KMS-11 (cell line): Measurements from ENCODE around the gene MYO3B.

Source experiments
- H2AFZ ChIP-seq: fragments of 200-600 bp; sonication (generic); 2 replicates; pipeline ENCODE4 v1.6.1; 2016; ENCODE audit warnings: antibody characterized with exemption, mixed run types, low read depth
- H3K27ac ChIP-seq: fragments of 200-600 bp; sonication (generic); 2 replicates; pipeline ENCODE4 v1.6.1; 2016; ENCODE audit warnings: mild to moderate bottlenecking, mixed run types
- H3K27me3 ChIP-seq: fragments of 200-600 bp; sonication (generic); 2 replicates; pipeline ENCODE4 v1.6.1; 2017; ENCODE audit warnings: mild to moderate bottlenecking, low read depth, mixed run types, moderate library complexity; ENCODE audit not compliant: insufficient read depth
- H3K36me3 ChIP-seq: fragments of 200-600 bp; sonication (generic); 2 replicates; pipeline ENCODE4 v1.6.1; 2017; ENCODE audit warnings: mild to moderate bottlenecking, mixed run types; ENCODE audit not compliant: insufficient read depth
- H3K4me1 ChIP-seq: fragments of 200-600 bp; sonication (generic); 2 replicates; pipeline ENCODE4 v1.6.1; 2016; ENCODE audit warnings: mild to moderate bottlenecking, low read depth, mixed run types; ENCODE audit not compliant: poor library complexity, severe bottlenecking
- H3K4me2 ChIP-seq: fragments of 200-600 bp; sonication (generic); 2 replicates; pipeline ENCODE4 v1.7.0; 2016; ENCODE audit warnings: mild to moderate bottlenecking, mixed run types
- H3K4me3 ChIP-seq: fragments of 200-600 bp; sonication (generic); IDR thresholded peaks from 2 replicates; pipeline ENCODE4 v1.6.1; 2017; ENCODE audit warnings: low read depth, low read length, mixed read lengths; ENCODE audit not compliant: insufficient read depth
- H3K79me2 ChIP-seq: fragments of 200-600 bp; sonication (generic); 2 replicates; pipeline ENCODE4 v1.6.1; 2016; ENCODE audit warnings: low read depth, mixed run types; ENCODE audit not compliant: insufficient read depth
- H3K9ac ChIP-seq: fragments of 200-600 bp; sonication (generic); 2 replicates; pipeline ENCODE4 v1.6.1; 2016; ENCODE audit warnings: mild to moderate bottlenecking, mixed run types
- H4K20me1 ChIP-seq: fragments of 200-600 bp; sonication (generic); 2 replicates; pipeline ENCODE4 v1.6.1; 2016; ENCODE audit warnings: mild to moderate bottlenecking, mixed run types; ENCODE audit not compliant: insufficient read depth
- TF ChIP-seq, protein P1 (sequence below): fragments of 200-600 bp; sonication (generic); conservative IDR thresholded peaks from 2 replicates; pipeline ENCODE4 v1.6.1; 2017; ENCODE audit warnings: low read depth, mild to moderate bottlenecking, antibody characterized with exemption, low read length, moderate library complexity, mixed read lengths

MYO3B gene

GRCh38 chr2:170252414-170252813, 74.5 kb downstream of the MYO3B start:
- Histone ChIP-seq H2AFZ (no peak overlapping the region), H3K4me3 (no peak overlapping the region), H3K27me3 (no peaks in the 10 kb centered on the region), H4K20me1 (no peaks in the 10 kb centered on the region), H3K27ac (no peak overlapping the region), H3K79me2 (no peaks in the 10 kb centered on the region), H3K36me3 (no peaks in the 10 kb centered on the region), H3K4me2 (no peak overlapping the region), H3K4me1 (no peaks in the 10 kb centered on the region), H3K9ac (no peak overlapping the region)
- TF ChIP-seq, protein P1, sequence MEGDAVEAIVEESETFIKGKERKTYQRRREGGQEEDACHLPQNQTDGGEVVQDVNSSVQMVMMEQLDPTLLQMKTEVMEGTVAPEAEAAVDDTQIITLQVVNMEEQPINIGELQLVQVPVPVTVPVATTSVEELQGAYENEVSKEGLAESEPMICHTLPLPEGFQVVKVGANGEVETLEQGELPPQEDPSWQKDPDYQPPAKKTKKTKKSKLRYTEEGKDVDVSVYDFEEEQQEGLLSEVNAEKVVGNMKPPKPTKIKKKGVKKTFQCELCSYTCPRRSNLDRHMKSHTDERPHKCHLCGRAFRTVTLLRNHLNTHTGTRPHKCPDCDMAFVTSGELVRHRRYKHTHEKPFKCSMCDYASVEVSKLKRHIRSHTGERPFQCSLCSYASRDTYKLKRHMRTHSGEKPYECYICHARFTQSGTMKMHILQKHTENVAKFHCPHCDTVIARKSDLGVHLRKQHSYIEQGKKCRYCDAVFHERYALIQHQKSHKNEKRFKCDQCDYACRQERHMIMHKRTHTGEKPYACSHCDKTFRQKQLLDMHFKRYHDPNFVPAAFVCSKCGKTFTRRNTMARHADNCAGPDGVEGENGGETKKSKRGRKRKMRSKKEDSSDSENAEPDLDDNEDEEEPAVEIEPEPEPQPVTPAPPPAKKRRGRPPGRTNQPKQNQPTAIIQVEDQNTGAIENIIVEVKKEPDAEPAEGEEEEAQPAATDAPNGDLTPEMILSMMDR, result no peak

DNA sequence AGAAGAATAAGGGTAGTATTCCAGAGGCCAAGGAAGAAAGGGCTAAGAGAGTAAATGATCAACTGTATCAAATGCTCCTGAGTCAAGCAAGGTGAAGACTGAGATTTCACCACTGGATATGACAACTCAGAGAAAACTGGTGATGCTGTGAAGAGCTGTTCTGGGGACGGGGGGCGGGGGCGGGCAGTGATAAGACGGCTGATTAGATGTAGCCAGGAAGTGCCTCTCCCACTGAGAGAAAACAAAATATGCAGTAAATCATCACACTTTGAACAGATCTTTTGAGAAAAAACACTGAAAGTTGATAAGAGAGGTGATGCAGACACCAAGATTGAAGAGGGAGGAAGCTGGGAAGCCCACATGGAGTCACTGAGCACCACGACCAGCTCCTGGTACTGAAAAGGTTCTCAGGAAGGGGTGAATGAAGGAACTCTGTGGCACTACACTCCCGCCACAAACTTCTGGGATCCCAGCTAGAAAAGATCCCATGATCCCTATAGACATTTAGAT, 75.8 kb downstream of the MYO3B start:
- Histone ChIP-seq H4K20me1 (no peaks in the 10 kb centered on the region), H3K27me3 (no peaks in the 10 kb centered on the region), H3K27ac (no peak overlapping the region), H3K4me1 (no peaks in the 10 kb centered on the region), H3K4me2 (no peak overlapping the region), H3K9ac (no peak overlapping the region), H2AFZ (no peak overlapping the region), H3K79me2 (no peaks in the 10 kb centered on the region), H3K4me3 (no peak overlapping the region), H3K36me3 (no peaks in the 10 kb centered on the region)
- TF ChIP-seq, protein P1, result no peak

DNA sequence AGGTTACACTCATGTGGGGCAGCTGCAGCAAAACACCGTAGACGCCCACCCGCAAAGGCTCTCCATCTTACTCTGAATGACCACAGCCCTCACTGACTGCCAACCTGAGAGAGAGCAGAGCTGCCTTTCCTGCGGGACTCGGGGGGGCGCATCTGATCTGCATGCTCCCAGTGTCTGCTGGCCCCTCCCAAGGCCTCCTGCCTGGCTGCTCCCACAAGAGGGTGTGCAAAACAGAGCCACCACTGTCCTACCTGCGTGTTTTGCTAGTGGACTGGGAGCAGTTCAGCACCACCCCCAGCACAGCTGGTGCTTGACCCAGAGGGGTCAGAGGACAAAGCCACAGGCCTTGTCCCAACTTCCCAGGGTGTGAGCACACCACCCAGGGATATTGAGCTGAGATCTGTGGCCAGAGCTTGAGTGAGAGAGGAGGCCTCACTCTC, 76.4 kb downstream of the MYO3B start:
- H3K4me2 ChIP-seq, result no peak overlapping the region
- no peaks in the 10 kb centered on the region for H3K79me2 ChIP-seq
- H3K36me3 ChIP-seq, result no peaks in the 10 kb centered on the region
- no peaks in the 10 kb centered on the region for H3K4me1 ChIP-seq
- H3K4me3 ChIP-seq, result no peak overlapping the region
- TF ChIP-seq, protein P1, result no peak
- H3K27me3 ChIP-seq, result no peaks in the 10 kb centered on the region
- H2AFZ ChIP-seq, result no peak overlapping the region
- H4K20me1 ChIP-seq, result no peaks in the 10 kb centered on the region
- H3K9ac ChIP-seq, result no peak overlapping the region
- H3K27ac ChIP-seq, result no peak overlapping the region

DNA sequence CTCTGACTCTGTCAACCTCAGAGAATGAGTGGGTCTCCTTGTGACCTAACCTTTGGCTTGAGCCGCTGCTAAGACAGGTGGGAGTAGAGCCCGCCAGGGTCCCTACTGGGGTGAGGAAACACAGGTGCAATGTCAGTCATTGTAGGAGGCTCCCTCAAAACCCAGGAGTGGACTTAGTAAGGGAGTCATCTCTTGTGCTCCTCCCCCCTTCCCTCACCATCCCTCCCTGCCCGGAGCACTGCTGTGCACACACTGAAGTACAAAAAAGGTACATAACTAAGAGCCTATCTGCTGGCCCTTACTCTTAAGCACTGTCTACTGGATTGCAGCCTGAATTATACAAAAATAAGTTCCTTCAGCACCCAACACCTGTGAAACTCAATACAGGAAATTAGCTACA, 77.2 kb downstream of the MYO3B start:
- Histone ChIP-seq H3K9ac (no peak overlapping the region), H3K27me3 (no peaks in the 10 kb centered on the region), H3K27ac (no peak overlapping the region), H4K20me1 (no peaks in the 10 kb centered on the region), H3K79me2 (no peaks in the 10 kb centered on the region), H3K4me1 (no peaks in the 10 kb centered on the region), H3K4me2 (no peak overlapping the region), H2AFZ (no peak overlapping the region), H3K4me3 (no peak overlapping the region), H3K36me3 (no peaks in the 10 kb centered on the region)
- TF ChIP-seq, protein P1, result no peak
